Measurements from ENCODE around the gene WDR72.

The WDR72 gene

DNA sequence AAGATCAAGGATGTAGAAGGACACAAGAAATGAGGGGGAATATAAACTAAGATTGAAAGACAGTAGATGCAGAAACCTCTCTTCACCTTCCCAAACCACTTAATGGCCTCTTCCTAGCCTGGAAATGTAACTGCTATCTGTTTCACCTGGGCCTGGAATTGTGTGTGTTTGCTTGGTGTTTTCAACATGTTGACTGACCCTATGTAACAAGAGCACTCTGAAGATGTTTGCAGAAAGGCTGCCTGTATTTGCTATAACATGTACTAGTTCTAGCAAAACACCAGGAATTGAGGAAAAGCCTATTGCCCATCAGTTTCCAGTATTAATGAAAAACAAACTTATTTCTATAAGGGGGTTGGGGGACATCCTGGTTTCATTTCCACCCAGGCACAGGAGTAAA is 248.3 kb downstream of the WDR72 start:
- TF ChIP-seq, protein P1, sequence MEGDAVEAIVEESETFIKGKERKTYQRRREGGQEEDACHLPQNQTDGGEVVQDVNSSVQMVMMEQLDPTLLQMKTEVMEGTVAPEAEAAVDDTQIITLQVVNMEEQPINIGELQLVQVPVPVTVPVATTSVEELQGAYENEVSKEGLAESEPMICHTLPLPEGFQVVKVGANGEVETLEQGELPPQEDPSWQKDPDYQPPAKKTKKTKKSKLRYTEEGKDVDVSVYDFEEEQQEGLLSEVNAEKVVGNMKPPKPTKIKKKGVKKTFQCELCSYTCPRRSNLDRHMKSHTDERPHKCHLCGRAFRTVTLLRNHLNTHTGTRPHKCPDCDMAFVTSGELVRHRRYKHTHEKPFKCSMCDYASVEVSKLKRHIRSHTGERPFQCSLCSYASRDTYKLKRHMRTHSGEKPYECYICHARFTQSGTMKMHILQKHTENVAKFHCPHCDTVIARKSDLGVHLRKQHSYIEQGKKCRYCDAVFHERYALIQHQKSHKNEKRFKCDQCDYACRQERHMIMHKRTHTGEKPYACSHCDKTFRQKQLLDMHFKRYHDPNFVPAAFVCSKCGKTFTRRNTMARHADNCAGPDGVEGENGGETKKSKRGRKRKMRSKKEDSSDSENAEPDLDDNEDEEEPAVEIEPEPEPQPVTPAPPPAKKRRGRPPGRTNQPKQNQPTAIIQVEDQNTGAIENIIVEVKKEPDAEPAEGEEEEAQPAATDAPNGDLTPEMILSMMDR (IDR thresholded peaks at IDR 0.05; ENCODE audit: low read depth, low read length), result no peak
- DNase-seq (ENCODE audit: low read depth in 2 of 2), result no peak
- no peak overlapping the region for H3K4me3 ChIP-seq (replicated peaks in 1 of 2; ENCODE audit: low read depth in 2 of 2, low read length in 2 of 2)

DNA sequence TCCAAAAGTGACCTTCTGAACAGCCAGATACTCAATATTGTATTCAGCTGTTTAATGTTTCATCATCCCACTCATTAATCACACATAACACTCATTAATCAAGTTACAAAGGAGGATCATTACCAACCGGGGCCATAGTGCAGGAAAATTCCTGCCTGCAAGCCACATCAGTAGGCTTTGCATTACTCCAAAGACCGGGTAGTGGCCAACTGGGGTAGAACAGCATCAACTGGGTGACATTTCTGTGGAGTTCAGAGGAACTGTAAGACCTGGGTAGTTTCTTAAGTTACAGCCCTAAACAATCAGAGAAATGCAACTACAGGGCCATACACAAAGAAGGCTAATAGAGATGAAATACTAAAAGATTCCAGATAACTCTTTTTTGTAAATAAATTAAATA is 253.1 kb downstream of the WDR72 start:
- TF ChIP-seq, protein P1 (IDR thresholded peaks at IDR 0.05; ENCODE audit: low read depth, low read length), result no peak
- no peak for DNase-seq (ENCODE audit: low read depth in 2 of 2)
- H3K4me3 ChIP-seq (replicated peaks in 1 of 2; ENCODE audit: low read depth in 2 of 2, low read length in 2 of 2), result no peak overlapping the region

DNA sequence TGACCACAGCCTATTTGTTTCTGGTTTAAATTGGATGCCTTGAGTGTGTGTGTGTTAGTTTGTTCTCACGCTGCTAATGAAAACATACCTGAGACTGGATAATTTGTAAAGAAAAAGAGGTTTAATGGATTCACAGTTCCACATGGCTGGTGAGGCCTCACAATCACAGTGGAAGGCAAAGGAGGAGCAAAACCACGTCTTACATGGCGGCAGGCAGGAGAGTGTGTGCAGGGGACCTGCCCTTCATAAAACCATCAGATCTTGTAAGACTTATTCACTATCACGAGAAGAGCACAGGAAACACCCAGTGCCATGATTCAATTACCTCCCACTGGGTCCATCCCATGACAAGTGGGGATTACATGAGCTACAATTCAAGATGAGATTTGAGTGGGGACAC is 260.5 kb downstream of the WDR72 start:
- TF ChIP-seq, protein P1 (IDR thresholded peaks at IDR 0.05; ENCODE audit: low read depth, low read length), result no peak
- no peak overlapping the region for H3K4me3 ChIP-seq (replicated peaks in 1 of 2; ENCODE audit: low read depth in 2 of 2, low read length in 2 of 2)
- DNase-seq (ENCODE audit: low read depth in 2 of 2), result no peak

DNA sequence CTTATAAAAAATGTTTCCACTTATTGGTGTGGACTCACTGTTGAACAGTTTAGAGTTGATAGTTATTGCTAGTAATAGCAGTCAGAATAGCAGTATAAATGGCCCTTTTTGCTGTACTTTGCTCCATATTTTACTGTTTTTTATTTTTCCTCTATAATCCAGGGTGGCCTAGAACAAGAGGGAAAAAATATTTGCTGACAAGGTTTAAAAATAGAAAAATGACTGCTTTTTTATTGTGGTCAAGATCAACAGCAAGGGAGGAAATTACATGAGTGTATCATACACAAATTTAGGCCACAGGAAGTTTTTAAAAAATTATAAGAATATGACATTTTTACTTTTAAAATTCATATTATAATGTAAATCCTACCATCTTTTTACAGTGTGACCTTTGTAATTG is 269.1 kb downstream of the WDR72 start:
- H3K4me3 ChIP-seq (replicated peaks in 1 of 2; ENCODE audit: low read depth in 2 of 2, low read length in 2 of 2), result no peak overlapping the region
- TF ChIP-seq, protein P1 (IDR thresholded peaks at IDR 0.05; ENCODE audit: low read depth, low read length), result no peak
- no peak for DNase-seq (ENCODE audit: low read depth in 2 of 2)

DNA sequence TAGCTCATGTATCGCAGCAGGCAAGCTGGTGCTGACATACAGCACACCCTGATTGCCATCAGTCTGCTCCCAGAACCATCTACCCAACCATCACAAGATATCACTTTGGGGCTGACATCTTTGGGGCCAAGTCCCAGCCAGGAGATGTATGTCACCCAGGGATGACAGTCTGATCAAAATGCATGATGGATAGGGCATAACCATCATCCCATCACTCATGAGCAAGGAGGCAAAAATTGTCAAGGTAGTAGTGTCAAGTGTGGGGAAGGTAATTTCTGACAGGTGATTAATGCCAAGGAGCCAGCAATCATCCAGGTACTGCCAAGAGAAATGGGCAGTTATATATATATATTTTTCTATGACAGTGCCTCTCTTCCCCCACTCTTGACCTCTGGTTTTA is 277.4 kb downstream of the WDR72 start:
- TF ChIP-seq, protein P1 (IDR thresholded peaks at IDR 0.05; ENCODE audit: low read depth, low read length), result no peak
- H3K4me3 ChIP-seq (replicated peaks in 1 of 2; ENCODE audit: low read depth in 2 of 2, low read length in 2 of 2), result no peak overlapping the region
- DNase-seq (ENCODE audit: low read depth in 2 of 2), result no peak

DNA sequence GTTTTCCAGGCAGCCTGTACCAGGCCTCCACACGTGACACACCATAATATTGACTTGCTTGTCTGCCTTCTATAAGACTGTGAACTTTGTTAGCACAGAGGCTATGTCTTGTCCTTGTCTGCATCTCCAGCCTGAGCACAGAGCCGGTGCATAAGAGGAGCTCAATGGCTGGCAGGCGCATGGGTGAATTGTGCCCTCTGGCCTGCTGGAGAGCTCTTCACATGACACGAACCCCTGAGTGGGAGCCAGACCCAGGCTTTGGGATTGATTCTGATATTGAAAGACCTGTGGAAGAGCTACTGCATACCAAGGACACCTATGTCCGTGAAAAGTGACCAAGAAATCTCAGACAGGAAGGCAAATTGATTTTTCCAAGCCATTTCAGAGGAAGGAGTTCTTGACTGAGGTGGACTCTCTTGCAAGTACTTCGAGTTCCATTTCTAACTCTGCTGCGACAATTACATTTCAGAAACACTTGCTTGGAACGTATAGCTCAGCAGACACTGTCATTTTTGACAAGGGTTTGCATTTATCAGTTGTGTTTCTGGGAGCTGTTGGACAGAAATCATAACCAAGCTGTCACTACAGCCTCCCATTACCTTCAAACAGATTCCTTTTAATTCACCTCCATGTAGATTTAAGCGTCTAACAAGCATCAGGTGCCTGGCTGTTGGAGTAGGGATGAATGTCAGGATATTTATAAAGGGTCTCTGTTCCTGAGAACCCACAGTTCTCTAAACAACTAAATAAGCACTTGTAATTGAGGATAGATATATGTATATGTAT is 281.3 kb downstream of the WDR72 start:
- TF ChIP-seq, protein P1 (IDR thresholded peaks at IDR 0.05; ENCODE audit: low read depth, low read length), result no peak
- no peak for DNase-seq (ENCODE audit: low read depth in 2 of 2)

DNA sequence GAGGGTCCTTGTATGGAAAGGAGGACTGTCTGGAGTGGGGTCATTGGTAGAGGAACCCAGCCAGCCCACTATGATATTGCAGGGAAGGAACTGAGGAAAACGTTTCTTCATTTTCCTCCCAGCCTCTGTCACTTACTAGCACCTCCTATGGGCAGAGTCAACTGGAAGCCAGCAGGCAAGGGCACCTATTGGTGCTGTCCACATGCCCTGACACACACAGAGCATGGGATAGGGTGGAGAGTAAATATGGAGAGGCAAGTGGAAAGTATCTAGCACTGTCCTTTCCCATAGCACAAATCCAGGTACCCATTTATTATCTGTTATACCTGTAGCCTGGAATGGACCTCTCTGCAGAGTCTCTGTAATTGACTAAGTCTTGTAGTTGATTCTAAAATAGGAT is 285.6 kb downstream of the WDR72 start:
- DNase-seq (ENCODE audit: low read depth in 2 of 2), result no peak
- TF ChIP-seq, protein P1 (IDR thresholded peaks at IDR 0.05; ENCODE audit: low read depth, low read length), result no peak
- no peak overlapping the region for H3K4me3 ChIP-seq (replicated peaks in 1 of 2; ENCODE audit: low read depth in 2 of 2, low read length in 2 of 2)

More for the DNA sequence above, 281.3 kb downstream of the WDR72 start:
- H3K4me3 ChIP-seq (replicated peaks in 1 of 2; ENCODE audit: low read depth in 2 of 2, low read length in 2 of 2), result no peak overlapping the region
